SW480 (cell line): ENCODE data around the gene RGL1.

Experiments used
- DNase-seq: peaks from one replicate; pipeline ENCODE4 v3.0.0-alpha.2; 2016; ENCODE audit warnings: low spot score

Gene RGL1

GRCh38 chr1:183916574-183916973 lies 111.7 kb downstream of the RGL1 start:
- DNase-seq = no peak

- peak; percentile 4 for DNase-seq
Observed at GRCh38 chr1:183918589-183918988, 113.7 kb downstream of the RGL1 start.

GRCh38 chr1:183920651-183921050 lies 115.7 kb downstream of the RGL1 start:
- DNase-seq = no peak

GRCh38 chr1:183922197-183922596 lies 117.3 kb downstream of the RGL1 start:
- no peak for DNase-seq

- DNase-seq = no peak
Observed at GRCh38 chr1:183925947-183926346, 121.0 kb downstream of the RGL1 start.

- no peak for DNase-seq
Observed at GRCh38 chr1:183926983-183927382, 122.1 kb downstream of the RGL1 start.

- DNase-seq = no peak
Observed at GRCh38 chr1:183931646-183932271, 126.8 kb downstream of the RGL1 start.

GRCh38 chr1:183932412-183932811 lies 127.5 kb downstream of the RGL1 start:
- no peak for DNase-seq

GRCh38 chr1:183933528-183934179 lies 128.7 kb downstream of the RGL1 start:
- no peak for DNase-seq

- DNase-seq = no peak
Observed at GRCh38 chr1:183934314-183934713, 129.4 kb downstream of the RGL1 start.

GRCh38 chr1:183936009-183936408 lies 131.1 kb downstream of the RGL1 start:
- DNase-seq = no peak

GRCh38 chr1:183936791-183937190 lies 131.9 kb downstream of the RGL1 start:
- no peak for DNase-seq

- no peak for DNase-seq
Observed at GRCh38 chr1:183937611-183938010, 132.7 kb downstream of the RGL1 start.

GRCh38 chr1:183941001-183941400 lies 136.1 kb downstream of the RGL1 start:
- DNase-seq = no peak

- peak; percentile 15 for DNase-seq
Observed at GRCh38 chr1:183942933-183943693, 138.2 kb downstream of the RGL1 start.

GRCh38 chr1:183945428-183946319 lies 140.8 kb downstream of the RGL1 start:
- DNase-seq = no peak

GRCh38 chr1:183946320-183946613 lies 141.3 kb downstream of the RGL1 start:
- no peak for DNase-seq

GRCh38 chr1:183947988-183948387 lies 143.1 kb downstream of the RGL1 start:
- DNase-seq = no peak

- no peak for DNase-seq
Observed at GRCh38 chr1:183952101-183952500, 147.2 kb downstream of the RGL1 start.

- DNase-seq = no peak
Observed at GRCh38 chr1:183953031-183953430, 148.1 kb downstream of the RGL1 start.

- no peak for DNase-seq
Observed at GRCh38 chr1:183954496-183954895, 149.6 kb downstream of the RGL1 start.

GRCh38 chr1:183956559-183957188 lies 151.8 kb downstream of the RGL1 start:
- peak; percentile 39 for DNase-seq
